Neural progenitor cell (in vitro differentiated cells): ENCODE data around the gene CELF4. TPM values are rescaled to one million over a fixed set of nuclear protein-coding genes. Genes with fewer than 3 reads are reported as not detected.

Experiments used
- DNase-seq: peaks from one replicate; pipeline ENCODE4 v3.0.0-alpha.2; 2016; ENCODE audit warnings: low spot score
- H2AFZ ChIP-seq: fragments of 200-600 bp; sonication (generic); replicated peaks from 2 replicates; pipeline ENCODE4 v1.6.1; 2016; ENCODE audit warnings: antibody characterized with exemption
- H3F3A ChIP-seq: fragments of 200-600 bp; sonication (generic); 2 replicates; pipeline ENCODE4 v1.6.1; 2016; ENCODE audit warnings: antibody characterized with exemption, low read depth
- H3K27ac ChIP-seq: fragments of 200-600 bp; sonication (generic); 2 replicates; pipeline ENCODE4 v1.5.1; 2016; ENCODE audit warnings: mild to moderate bottlenecking
- H3K27me3 ChIP-seq: fragments of 200-600 bp; sonication (generic); 2 replicates; pipeline ENCODE4 v1.6.1; 2016; ENCODE audit warnings: mild to moderate bottlenecking, moderate library complexity
- H3K36me3 ChIP-seq: fragments of 200-600 bp; sonication (generic); 2 replicates; pipeline ENCODE4 v1.5.1; 2016
- H3K4me1 ChIP-seq: fragments of 200-600 bp; sonication (generic); 2 replicates; pipeline ENCODE4 v1.6.1; 2016; ENCODE audit warnings: mixed run types
- H3K4me2 ChIP-seq: fragments of 200-600 bp; sonication (generic); 2 replicates; pipeline ENCODE4 v1.6.1; 2016
- H3K4me3 ChIP-seq: fragments of 200-600 bp; sonication (generic); 2 replicates; pipeline ENCODE4 v1.5.1; 2016
- H3K79me2 ChIP-seq: fragments of 200-600 bp; sonication (generic); 2 replicates; pipeline ENCODE4 v1.6.1; 2016; ENCODE audit warnings: low read depth
- H3K9ac ChIP-seq: fragments of 200-600 bp; sonication (generic); 2 replicates; pipeline ENCODE4 v1.6.1; 2016
- H3K9me3 ChIP-seq: fragments of 200-600 bp; sonication (generic); 2 replicates; pipeline ENCODE4 v1.5.1; 2016; ENCODE audit warnings: low read depth
- H4K20me1 ChIP-seq: fragments of 200-600 bp; sonication (generic); 2 replicates; pipeline ENCODE4 v1.6.1; 2016; ENCODE audit warnings: low read depth
- H3K27ac Mint-ChIP-seq: 3 replicates; pipeline ENCODE4 v1.8.0; 2021; ENCODE audit warnings: mixed read lengths
- H3K27me3 Mint-ChIP-seq: 2 replicates; pipeline ENCODE4 v1.8.0; 2022; ENCODE audit warnings: low read depth, mild to moderate bottlenecking, inconsistent platforms, moderate library complexity, mixed read lengths; ENCODE audit not compliant: insufficient read depth
- H3K36me3 Mint-ChIP-seq: 3 replicates; pipeline ENCODE4 v1.8.0; 2021; ENCODE audit warnings: mixed read lengths
- H3K4me1 Mint-ChIP-seq: 3 replicates; pipeline ENCODE4 v1.8.0; 2021; ENCODE audit warnings: mixed read lengths
- H3K4me3 Mint-ChIP-seq: 3 replicates; pipeline ENCODE4 v1.8.0; 2021; ENCODE audit warnings: mild to moderate bottlenecking, moderate library complexity, mixed read lengths
- H3K9me3 Mint-ChIP-seq: 3 replicates; pipeline ENCODE4 v1.8.0; 2020; ENCODE audit warnings: mixed read lengths
- EZH2 ChIP-seq: fragments of 200-600 bp; sonication (generic); IDR thresholded peaks from 2 replicates; pipeline ENCODE4 v1.6.1; 2017; ENCODE audit warnings: antibody characterized with exemption, mild to moderate bottlenecking, moderate library complexity
- EZH2phosphoT487 ChIP-seq: fragments of 200-600 bp; sonication (generic); IDR thresholded peaks from 2 replicates; pipeline ENCODE4 v1.6.1; 2017; ENCODE audit warnings: antibody characterized with exemption
- total RNA-seq: library from RNA; depleted of rRNA; stranded (reverse); fragments of >200 nt; gene quantifications from 2 replicates; pipeline ENCODE4 v1.2.3, GENCODE V29; 2015; ENCODE audit warnings: low replicate concordance
- TF ChIP-seq, protein P1 (sequence below): fragments of 200-600 bp; sonication (generic); IDR thresholded peaks from 2 replicates; pipeline ENCODE4 v1.5.1; 2017; ENCODE audit warnings: antibody characterized with exemption, mild to moderate bottlenecking

CELF4 gene
- total RNA-seq, 1 donor from 2014 or later, result 1.8 TPM

- TF ChIP-seq EZH2, result no peak
- TF ChIP-seq, protein P1, sequence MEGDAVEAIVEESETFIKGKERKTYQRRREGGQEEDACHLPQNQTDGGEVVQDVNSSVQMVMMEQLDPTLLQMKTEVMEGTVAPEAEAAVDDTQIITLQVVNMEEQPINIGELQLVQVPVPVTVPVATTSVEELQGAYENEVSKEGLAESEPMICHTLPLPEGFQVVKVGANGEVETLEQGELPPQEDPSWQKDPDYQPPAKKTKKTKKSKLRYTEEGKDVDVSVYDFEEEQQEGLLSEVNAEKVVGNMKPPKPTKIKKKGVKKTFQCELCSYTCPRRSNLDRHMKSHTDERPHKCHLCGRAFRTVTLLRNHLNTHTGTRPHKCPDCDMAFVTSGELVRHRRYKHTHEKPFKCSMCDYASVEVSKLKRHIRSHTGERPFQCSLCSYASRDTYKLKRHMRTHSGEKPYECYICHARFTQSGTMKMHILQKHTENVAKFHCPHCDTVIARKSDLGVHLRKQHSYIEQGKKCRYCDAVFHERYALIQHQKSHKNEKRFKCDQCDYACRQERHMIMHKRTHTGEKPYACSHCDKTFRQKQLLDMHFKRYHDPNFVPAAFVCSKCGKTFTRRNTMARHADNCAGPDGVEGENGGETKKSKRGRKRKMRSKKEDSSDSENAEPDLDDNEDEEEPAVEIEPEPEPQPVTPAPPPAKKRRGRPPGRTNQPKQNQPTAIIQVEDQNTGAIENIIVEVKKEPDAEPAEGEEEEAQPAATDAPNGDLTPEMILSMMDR, result no peak
- H3K27ac Mint-ChIP-seq, result no peak overlapping the region
- no peak overlapping the region for H3K4me3 Mint-ChIP-seq
- H2AFZ ChIP-seq, result no peak overlapping the region
- H3K4me2 ChIP-seq, result no peak overlapping the region
- H3K4me3 ChIP-seq, result no peak overlapping the region
- H3K9me3 Mint-ChIP-seq, result peaks cover 13% of the 10 kb centered on the region
- H3K27me3 ChIP-seq, result peaks cover 17% of the 10 kb centered on the region
- H3K4me1 Mint-ChIP-seq, result no peaks in the 10 kb centered on the region
- H3K79me2 ChIP-seq, result no peaks in the 10 kb centered on the region
- H3K4me1 ChIP-seq, result no peaks in the 10 kb centered on the region
- no peak for DNase-seq
- H3K9me3 ChIP-seq, result no peaks in the 10 kb centered on the region
- no peak overlapping the region for H3K9ac ChIP-seq
- no peaks in the 10 kb centered on the region for H3F3A ChIP-seq
- H3K36me3 ChIP-seq, result no peaks in the 10 kb centered on the region
- H3K27me3 Mint-ChIP-seq, result no peaks in the 10 kb centered on the region
- H3K36me3 Mint-ChIP-seq, result no peaks in the 10 kb centered on the region
- no peaks in the 10 kb centered on the region for H4K20me1 ChIP-seq
- H3K27ac ChIP-seq, result no peak overlapping the region
Observed at GRCh38 chr18:37210781-37211180, 354.8 kb downstream of the CELF4 start.

GRCh38 chr18:37207343-37207742 is 358.3 kb downstream of the CELF4 start:
- Mint-ChIP-seq H3K4me3 (no peak overlapping the region), H3K36me3 (no peaks in the 10 kb centered on the region), H3K9me3 (peaks cover 2% of the 10 kb centered on the region), H3K4me1 (no peaks in the 10 kb centered on the region), H3K27me3 (no peaks in the 10 kb centered on the region), H3K27ac (no peak overlapping the region)
- Histone ChIP-seq H3K27me3 (no peaks in the 10 kb centered on the region), H3K4me3 (no peak overlapping the region), H4K20me1 (no peaks in the 10 kb centered on the region), H3F3A (no peaks in the 10 kb centered on the region), H2AFZ (no peak overlapping the region), H3K79me2 (no peaks in the 10 kb centered on the region), H3K9ac (no peak overlapping the region), H3K9me3 (peaks cover 11% of the 10 kb centered on the region), H3K27ac (no peak overlapping the region), H3K36me3 (no peaks in the 10 kb centered on the region), H3K4me1 (no peaks in the 10 kb centered on the region), H3K4me2 (no peak overlapping the region)
- TF ChIP-seq EZH2phosphoT487, result no peak
- TF ChIP-seq EZH2, result no peak
- TF ChIP-seq, protein P1, result no peak
- no peak for DNase-seq

DNA sequence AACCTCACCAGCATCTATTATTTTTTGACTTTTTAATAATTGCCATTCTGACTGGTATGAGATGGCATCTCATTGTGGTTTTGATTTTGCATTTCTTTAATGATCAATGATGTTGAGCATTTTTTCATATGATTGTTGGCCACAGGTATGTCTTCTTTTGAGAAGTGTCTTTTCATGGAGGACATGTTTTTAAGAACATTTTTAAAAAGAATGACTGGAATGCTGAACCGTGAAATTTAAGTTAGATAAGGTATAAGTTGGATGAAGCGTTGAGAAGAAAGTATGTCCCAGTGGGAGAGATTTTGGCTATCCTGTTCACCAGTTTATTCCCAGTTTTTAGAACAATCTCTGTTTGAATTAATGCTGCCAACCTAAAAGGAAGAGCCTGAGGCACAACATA is 365.9 kb downstream of the CELF4 start:
- peaks cover 5% of the 10 kb centered on the region for H3K36me3 Mint-ChIP-seq
- H3K4me3 Mint-ChIP-seq, result no peak overlapping the region
- peaks cover 2% of the 10 kb centered on the region for H3K9me3 Mint-ChIP-seq
- H3K27me3 ChIP-seq, result no peaks in the 10 kb centered on the region
- no peak overlapping the region for H2AFZ ChIP-seq
- no peaks in the 10 kb centered on the region for H3K36me3 ChIP-seq
- no peak overlapping the region for H3K27ac ChIP-seq
- no peak overlapping the region for H3K9ac ChIP-seq
- TF ChIP-seq EZH2phosphoT487, result no peak
- no peak for TF ChIP-seq EZH2
- TF ChIP-seq, protein P1, result no peak
- no peak overlapping the region for H3K4me3 ChIP-seq
- H3K27me3 Mint-ChIP-seq, result no peaks in the 10 kb centered on the region
- no peaks in the 10 kb centered on the region for H3K4me1 Mint-ChIP-seq
- H3K9me3 ChIP-seq, result peaks cover 13% of the 10 kb centered on the region
- H3K4me2 ChIP-seq, result no peak overlapping the region
- H3K4me1 ChIP-seq, result no peaks in the 10 kb centered on the region
- no peak overlapping the region for H3K27ac Mint-ChIP-seq
- H3K79me2 ChIP-seq, result no peaks in the 10 kb centered on the region
- no peak for DNase-seq
- H4K20me1 ChIP-seq, result no peaks in the 10 kb centered on the region
- no peaks in the 10 kb centered on the region for H3F3A ChIP-seq
